B cell (primary cell): ENCODE data around the gene KCNJ12.
"Not testable (repeated sequence)": the region's sequence is repeated elsewhere in the genome, so short reads cannot be mapped to it uniquely, and the experiment has no call there.

Experiments used
- CTCF ChIP-seq: fragments of 200-600 bp; IDR thresholded peaks from one replicate; pipeline ENCODE4 v1.8.0; 2022; ENCODE audit warnings: antibody characterized with exemption, mild to moderate bottlenecking
- EZH2 ChIP-seq: IDR thresholded peaks from 2 replicates; pipeline ENCODE4 v1.6.1; 2012; ENCODE audit warnings: borderline replicate concordance, low read depth, mild to moderate bottlenecking, moderate library complexity, low read length; ENCODE audit not compliant: insufficient read depth, poor library complexity, severe bottlenecking

DNA sequence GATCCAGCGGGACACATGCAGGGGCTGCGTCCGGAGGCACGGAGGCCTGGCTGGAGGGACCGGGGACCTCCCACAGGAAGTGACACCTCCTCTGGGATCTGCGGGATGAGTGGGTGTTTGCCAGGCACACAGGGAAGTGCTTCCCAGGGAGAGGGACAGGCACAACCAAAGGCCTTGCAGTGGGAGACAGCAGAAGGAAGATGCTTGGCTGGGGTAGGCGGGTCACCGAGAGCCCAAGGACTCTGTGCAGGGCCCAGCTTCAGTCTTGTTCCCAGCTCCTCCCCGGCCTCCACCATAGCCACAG lies 47.0 kb downstream of the KCNJ12 start:
- TF ChIP-seq CTCF, EZH2: not testable (repeated sequence)
